ENCODE measurements around the gene SERINC3.

DNA sequence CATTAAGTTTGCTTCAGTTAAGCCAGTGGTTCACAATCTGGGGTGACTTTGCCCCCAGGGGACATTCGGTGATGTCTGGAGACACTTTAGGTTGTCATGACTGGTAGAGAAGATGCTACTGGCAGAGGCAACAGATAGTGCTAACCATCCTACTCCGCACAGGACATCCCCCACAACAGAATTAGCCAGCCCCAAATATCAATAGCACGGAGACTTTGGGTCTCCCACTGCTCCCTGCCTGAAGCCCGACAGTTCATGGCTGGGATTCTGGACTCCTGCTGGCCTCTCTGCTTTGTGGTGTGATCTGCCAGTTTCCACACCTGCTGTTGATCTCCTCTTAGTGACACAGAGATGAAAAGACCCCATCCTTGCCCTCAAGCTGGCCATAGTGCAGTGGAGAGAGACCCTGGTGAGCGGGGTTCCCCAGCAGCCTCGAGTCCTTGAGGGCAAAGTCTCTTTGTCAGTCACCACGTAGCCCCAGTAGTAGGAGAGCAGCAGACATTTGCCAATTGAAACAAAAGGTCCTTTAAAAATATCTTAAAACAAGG, 70.9 kb downstream of the SERINC3 start:
- TF ChIP-seq, protein P1, sequence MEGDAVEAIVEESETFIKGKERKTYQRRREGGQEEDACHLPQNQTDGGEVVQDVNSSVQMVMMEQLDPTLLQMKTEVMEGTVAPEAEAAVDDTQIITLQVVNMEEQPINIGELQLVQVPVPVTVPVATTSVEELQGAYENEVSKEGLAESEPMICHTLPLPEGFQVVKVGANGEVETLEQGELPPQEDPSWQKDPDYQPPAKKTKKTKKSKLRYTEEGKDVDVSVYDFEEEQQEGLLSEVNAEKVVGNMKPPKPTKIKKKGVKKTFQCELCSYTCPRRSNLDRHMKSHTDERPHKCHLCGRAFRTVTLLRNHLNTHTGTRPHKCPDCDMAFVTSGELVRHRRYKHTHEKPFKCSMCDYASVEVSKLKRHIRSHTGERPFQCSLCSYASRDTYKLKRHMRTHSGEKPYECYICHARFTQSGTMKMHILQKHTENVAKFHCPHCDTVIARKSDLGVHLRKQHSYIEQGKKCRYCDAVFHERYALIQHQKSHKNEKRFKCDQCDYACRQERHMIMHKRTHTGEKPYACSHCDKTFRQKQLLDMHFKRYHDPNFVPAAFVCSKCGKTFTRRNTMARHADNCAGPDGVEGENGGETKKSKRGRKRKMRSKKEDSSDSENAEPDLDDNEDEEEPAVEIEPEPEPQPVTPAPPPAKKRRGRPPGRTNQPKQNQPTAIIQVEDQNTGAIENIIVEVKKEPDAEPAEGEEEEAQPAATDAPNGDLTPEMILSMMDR (conservative IDR thresholded peaks at IDR 0.05) = no peak
- TF ChIP-seq EZH2 (IDR thresholded peaks at IDR 0.05; ENCODE audit: low read depth) = no peak
